ENCODE data around the gene KIAA0825. TPM values are rescaled to one million over a fixed set of nuclear protein-coding genes. Genes with fewer than 3 reads are reported as not detected.

Gene KIAA0825
- total RNA-seq, 1 donor from 2014 or later = 5.2 TPM

DNA sequence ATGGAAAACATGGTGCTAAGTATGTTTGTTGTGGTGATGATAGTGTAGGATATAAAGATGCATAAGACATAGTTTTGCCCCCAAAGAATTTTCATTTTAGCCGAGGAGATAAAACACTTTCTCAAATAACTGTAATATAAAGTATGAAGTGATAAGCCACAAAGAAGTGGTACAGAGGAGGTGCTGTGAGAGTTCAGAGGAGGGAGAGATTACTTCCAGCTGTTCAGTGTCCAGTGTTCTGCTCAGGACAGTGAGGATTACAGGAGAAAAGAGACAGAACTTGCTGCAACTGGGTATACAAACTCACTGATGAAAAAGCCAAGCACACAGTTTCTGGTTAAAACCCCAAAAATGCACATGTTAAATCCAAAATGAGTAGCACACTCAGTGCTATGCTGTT is 309.3 kb downstream of the KIAA0825 start:
- Histone ChIP-seq H3K4me1 (ENCODE audit: control insufficient read depth in 3 of 3, insufficient read depth in 3 of 3, low read length in 3 of 3) (no peaks in the 10 kb centered on the region), H3K9ac (ENCODE audit: low read depth in 1 of 3, low read length in 3 of 3) (no peak overlapping the region), H3K9me3 (ENCODE audit: control insufficient read depth in 3 of 3, low read length in 3 of 3) (no peaks in the 10 kb centered on the region), H3K27ac (ENCODE audit: low read depth, low read length) (no peak overlapping the region), H3K36me3 (ENCODE audit: control insufficient read depth in 3 of 3, insufficient read depth in 3 of 3, low read length in 3 of 3) (no peaks in the 10 kb centered on the region), H3K27me3 (ENCODE audit: control insufficient read depth in 3 of 3, insufficient read depth in 3 of 3, low read length in 3 of 3) (no peaks in the 10 kb centered on the region), H3K4me3 (ENCODE audit: low read length in 3 of 3) (no peak overlapping the region)

DNA sequence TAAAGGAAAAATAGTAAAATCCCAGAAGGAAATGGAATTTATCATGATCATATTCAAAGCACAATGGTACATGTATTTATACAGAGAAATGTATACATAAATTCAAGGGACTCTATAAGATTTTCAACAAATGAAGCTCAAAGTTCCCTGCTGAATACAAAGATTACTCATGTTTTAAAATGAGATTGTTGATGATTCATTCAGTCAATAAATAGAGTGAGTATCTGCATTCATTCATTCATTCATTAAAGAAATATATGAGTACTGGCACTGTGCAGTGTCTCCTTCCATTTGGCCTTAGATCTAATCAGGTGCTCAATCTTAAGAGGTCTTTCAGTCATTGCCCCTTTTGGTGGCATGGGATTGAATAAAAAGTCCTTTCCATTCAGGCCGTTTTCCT is 310.0 kb downstream of the KIAA0825 start:
- no peak overlapping the region for H3K4me3 ChIP-seq (ENCODE audit: low read length in 3 of 3)
- H3K27me3 ChIP-seq (ENCODE audit: control insufficient read depth in 3 of 3, insufficient read depth in 3 of 3, low read length in 3 of 3) = no peaks in the 10 kb centered on the region
- no peak overlapping the region for H3K27ac ChIP-seq (ENCODE audit: low read depth, low read length)
- no peaks in the 10 kb centered on the region for H3K36me3 ChIP-seq (ENCODE audit: control insufficient read depth in 3 of 3, insufficient read depth in 3 of 3, low read length in 3 of 3)
- no peaks in the 10 kb centered on the region for H3K9me3 ChIP-seq (ENCODE audit: control insufficient read depth in 3 of 3, low read length in 3 of 3)
- no peaks in the 10 kb centered on the region for H3K4me1 ChIP-seq (ENCODE audit: control insufficient read depth in 3 of 3, insufficient read depth in 3 of 3, low read length in 3 of 3)
- no peak overlapping the region for H3K9ac ChIP-seq (ENCODE audit: low read depth in 1 of 3, low read length in 3 of 3)

DNA sequence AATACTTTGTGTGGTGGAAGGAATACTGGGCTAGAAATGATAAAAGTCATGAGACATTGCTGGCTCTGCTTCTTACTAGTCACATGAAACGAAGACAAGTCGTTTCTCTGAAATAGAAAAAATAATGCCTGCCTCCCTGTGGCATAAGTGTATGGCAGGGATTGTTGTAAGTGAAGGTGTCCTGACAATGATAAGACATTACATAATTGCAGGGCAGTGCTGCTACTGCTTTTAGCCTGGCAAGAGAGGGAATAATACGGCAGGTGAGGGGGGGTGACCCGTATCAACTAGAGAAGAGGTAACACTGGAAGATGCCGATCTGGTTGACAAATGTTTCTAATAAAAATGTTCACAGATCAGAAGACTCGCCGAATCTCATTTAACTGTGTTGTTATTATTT is 314.3 kb downstream of the KIAA0825 start:
- H3K36me3 ChIP-seq (ENCODE audit: control insufficient read depth in 3 of 3, insufficient read depth in 3 of 3, low read length in 3 of 3) = no peaks in the 10 kb centered on the region
- no peak overlapping the region for H3K4me3 ChIP-seq (ENCODE audit: low read length in 3 of 3)
- H3K4me1 ChIP-seq (ENCODE audit: control insufficient read depth in 3 of 3, insufficient read depth in 3 of 3, low read length in 3 of 3) = no peaks in the 10 kb centered on the region
- no peaks in the 10 kb centered on the region for H3K9me3 ChIP-seq (ENCODE audit: control insufficient read depth in 3 of 3, low read length in 3 of 3)
- H3K27me3 ChIP-seq (ENCODE audit: control insufficient read depth in 3 of 3, insufficient read depth in 3 of 3, low read length in 3 of 3) = no peaks in the 10 kb centered on the region
- no peak overlapping the region for H3K27ac ChIP-seq (ENCODE audit: low read depth, low read length)
- no peak overlapping the region for H3K9ac ChIP-seq (ENCODE audit: low read depth in 1 of 3, low read length in 3 of 3)

DNA sequence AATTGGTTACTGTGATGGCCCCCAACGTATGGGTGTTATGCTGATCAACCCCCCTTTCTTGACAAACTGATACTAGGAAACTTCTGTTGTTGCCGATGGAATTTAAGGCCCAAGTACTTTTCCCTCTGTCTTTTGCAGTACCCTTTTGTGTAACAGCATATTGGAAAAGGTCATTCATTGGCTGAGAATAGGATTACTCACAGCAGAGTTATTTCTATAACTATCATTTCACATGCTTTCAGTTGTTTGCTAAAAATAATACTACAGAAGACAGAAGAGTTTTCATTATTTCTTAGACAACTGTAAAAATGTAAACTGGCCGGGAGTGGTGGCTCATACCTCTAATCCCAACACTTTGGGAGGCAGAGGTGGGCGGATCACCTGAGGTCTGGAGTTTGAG is 329.5 kb downstream of the KIAA0825 start:
- no peaks in the 10 kb centered on the region for H3K27me3 ChIP-seq (ENCODE audit: control insufficient read depth in 3 of 3, insufficient read depth in 3 of 3, low read length in 3 of 3)
- H3K9me3 ChIP-seq (ENCODE audit: control insufficient read depth in 3 of 3, low read length in 3 of 3) = no peaks in the 10 kb centered on the region
- no peak overlapping the region for H3K27ac ChIP-seq (ENCODE audit: low read depth, low read length)
- no peaks in the 10 kb centered on the region for H3K36me3 ChIP-seq (ENCODE audit: control insufficient read depth in 3 of 3, insufficient read depth in 3 of 3, low read length in 3 of 3)
- H3K9ac ChIP-seq (ENCODE audit: low read depth in 1 of 3, low read length in 3 of 3) = no peak overlapping the region
- H3K4me3 ChIP-seq (ENCODE audit: low read length in 3 of 3) = no peak overlapping the region
- H3K4me1 ChIP-seq (ENCODE audit: control insufficient read depth in 3 of 3, insufficient read depth in 3 of 3, low read length in 3 of 3) = no peaks in the 10 kb centered on the region

DNA sequence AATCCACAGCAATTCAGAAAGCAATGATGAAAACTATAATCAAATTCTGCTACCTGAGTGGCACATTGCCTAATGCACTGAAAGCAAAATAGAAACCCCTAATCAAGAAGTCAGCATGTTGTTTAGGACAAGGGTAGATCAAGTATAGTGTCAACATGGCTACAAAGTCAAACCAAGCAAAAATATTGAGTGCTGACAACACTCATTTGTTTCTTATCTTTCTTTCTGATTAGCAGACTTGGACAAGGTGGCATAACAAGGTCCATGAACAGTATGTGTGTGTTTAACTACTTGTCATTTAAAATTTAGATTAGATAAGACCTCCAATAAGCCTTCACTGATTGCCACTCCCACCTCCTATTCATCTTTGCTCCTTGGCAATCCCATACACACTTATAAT is 332.4 kb downstream of the KIAA0825 start:
- no peak overlapping the region for H3K4me3 ChIP-seq (ENCODE audit: low read length in 3 of 3)
- H3K4me1 ChIP-seq (ENCODE audit: control insufficient read depth in 3 of 3, insufficient read depth in 3 of 3, low read length in 3 of 3) = no peaks in the 10 kb centered on the region
- no peak overlapping the region for H3K9ac ChIP-seq (ENCODE audit: low read depth in 1 of 3, low read length in 3 of 3)
- H3K9me3 ChIP-seq (ENCODE audit: control insufficient read depth in 3 of 3, low read length in 3 of 3) = no peaks in the 10 kb centered on the region
- H3K36me3 ChIP-seq (ENCODE audit: control insufficient read depth in 3 of 3, insufficient read depth in 3 of 3, low read length in 3 of 3) = no peaks in the 10 kb centered on the region
- no peak overlapping the region for H3K27ac ChIP-seq (ENCODE audit: low read depth, low read length)
- H3K27me3 ChIP-seq (ENCODE audit: control insufficient read depth in 3 of 3, insufficient read depth in 3 of 3, low read length in 3 of 3) = no peaks in the 10 kb centered on the region

DNA sequence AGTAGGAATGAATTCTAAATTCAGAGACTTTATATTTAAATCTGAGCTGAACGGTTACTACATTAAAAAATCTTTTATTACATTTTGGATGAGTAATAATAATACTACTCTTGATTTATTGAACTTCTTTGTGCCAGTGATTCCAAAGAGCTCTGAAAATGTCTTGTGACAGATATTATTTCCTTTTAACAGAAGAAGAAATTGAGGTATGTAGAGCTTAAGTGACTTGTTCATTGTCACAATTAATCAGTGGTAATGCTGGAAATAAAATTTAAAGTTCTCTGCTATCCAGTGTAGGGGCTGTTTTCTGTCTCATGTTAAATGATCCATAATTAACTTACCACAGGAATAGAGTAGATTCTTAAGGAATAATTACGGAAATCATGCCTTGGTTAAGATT is 335.3 kb downstream of the KIAA0825 start:
- H3K4me3 ChIP-seq (ENCODE audit: low read length in 3 of 3) = no peak overlapping the region
- no peak overlapping the region for H3K27ac ChIP-seq (ENCODE audit: low read depth, low read length)
- no peaks in the 10 kb centered on the region for H3K36me3 ChIP-seq (ENCODE audit: control insufficient read depth in 3 of 3, insufficient read depth in 3 of 3, low read length in 3 of 3)
- H3K4me1 ChIP-seq (ENCODE audit: control insufficient read depth in 3 of 3, insufficient read depth in 3 of 3, low read length in 3 of 3) = no peaks in the 10 kb centered on the region
- no peaks in the 10 kb centered on the region for H3K9me3 ChIP-seq (ENCODE audit: control insufficient read depth in 3 of 3, low read length in 3 of 3)
- H3K9ac ChIP-seq (ENCODE audit: low read depth in 1 of 3, low read length in 3 of 3) = no peak overlapping the region
- H3K27me3 ChIP-seq (ENCODE audit: control insufficient read depth in 3 of 3, insufficient read depth in 3 of 3, low read length in 3 of 3) = no peaks in the 10 kb centered on the region

DNA sequence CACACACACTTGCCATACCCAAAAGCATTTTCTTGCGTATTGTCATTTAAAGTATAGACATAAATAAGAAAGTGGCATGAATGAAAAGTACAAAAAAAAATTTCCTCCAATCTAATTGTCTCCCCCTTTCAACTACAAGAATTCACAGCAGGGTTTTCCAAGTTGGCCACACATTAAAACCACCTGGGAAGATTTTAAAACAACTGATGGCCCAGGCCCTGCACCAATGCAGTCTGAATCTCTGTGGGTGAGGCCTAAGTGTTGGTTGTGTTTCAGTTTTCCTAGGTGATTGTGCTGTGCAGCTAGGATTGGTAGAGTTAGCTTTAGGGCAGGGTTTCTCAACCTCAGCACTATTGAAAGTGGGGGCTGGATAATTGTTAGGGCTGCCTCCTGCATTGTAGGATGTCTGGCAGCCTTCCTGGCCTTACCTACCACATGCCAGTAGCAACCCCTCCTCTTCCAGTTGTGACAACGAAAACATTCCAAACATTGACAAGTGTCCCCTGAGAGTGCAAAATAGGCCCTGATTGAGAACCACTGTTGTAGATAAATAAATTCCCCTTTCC is 337.1 kb downstream of the KIAA0825 start:
- no peaks in the 10 kb centered on the region for H3K9me3 ChIP-seq (ENCODE audit: control insufficient read depth in 3 of 3, low read length in 3 of 3)
- H3K27ac ChIP-seq (ENCODE audit: low read depth, low read length) = no peak overlapping the region
- no peaks in the 10 kb centered on the region for H3K27me3 ChIP-seq (ENCODE audit: control insufficient read depth in 3 of 3, insufficient read depth in 3 of 3, low read length in 3 of 3)
- no peaks in the 10 kb centered on the region for H3K4me1 ChIP-seq (ENCODE audit: control insufficient read depth in 3 of 3, insufficient read depth in 3 of 3, low read length in 3 of 3)
- no peaks in the 10 kb centered on the region for H3K36me3 ChIP-seq (ENCODE audit: control insufficient read depth in 3 of 3, insufficient read depth in 3 of 3, low read length in 3 of 3)
- H3K9ac ChIP-seq (ENCODE audit: low read depth in 1 of 3, low read length in 3 of 3) = no peak overlapping the region
- H3K4me3 ChIP-seq (ENCODE audit: low read length in 3 of 3) = no peak overlapping the region

DNA sequence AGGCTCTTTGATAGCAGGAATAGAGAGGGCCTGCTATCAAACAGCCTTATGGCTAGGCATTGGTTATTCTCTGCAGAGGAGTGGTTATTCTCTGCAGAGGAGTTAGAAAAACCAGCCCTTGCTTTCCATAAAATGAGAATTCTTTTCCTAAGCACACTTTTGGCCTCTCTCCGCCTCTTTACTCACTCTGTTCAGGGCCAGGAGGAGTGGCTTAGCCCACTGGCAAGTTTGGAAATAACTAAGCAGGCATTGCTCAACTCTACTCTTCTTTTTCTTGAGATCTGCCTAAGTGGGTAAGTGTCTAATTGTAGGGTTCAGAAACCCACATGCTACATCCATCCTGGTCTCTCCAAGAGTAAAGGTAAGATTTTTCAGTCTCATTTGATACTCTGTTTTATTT is 341.7 kb downstream of the KIAA0825 start:
- Histone ChIP-seq H3K36me3 (ENCODE audit: control insufficient read depth in 3 of 3, insufficient read depth in 3 of 3, low read length in 3 of 3) (no peaks in the 10 kb centered on the region), H3K4me3 (ENCODE audit: low read length in 3 of 3) (no peak overlapping the region), H3K9me3 (ENCODE audit: control insufficient read depth in 3 of 3, low read length in 3 of 3) (no peaks in the 10 kb centered on the region), H3K4me1 (ENCODE audit: control insufficient read depth in 3 of 3, insufficient read depth in 3 of 3, low read length in 3 of 3) (no peaks in the 10 kb centered on the region), H3K27me3 (ENCODE audit: control insufficient read depth in 3 of 3, insufficient read depth in 3 of 3, low read length in 3 of 3) (no peaks in the 10 kb centered on the region), H3K27ac (ENCODE audit: low read depth, low read length) (no peak overlapping the region), H3K9ac (ENCODE audit: low read depth in 1 of 3, low read length in 3 of 3) (no peak overlapping the region)

DNA sequence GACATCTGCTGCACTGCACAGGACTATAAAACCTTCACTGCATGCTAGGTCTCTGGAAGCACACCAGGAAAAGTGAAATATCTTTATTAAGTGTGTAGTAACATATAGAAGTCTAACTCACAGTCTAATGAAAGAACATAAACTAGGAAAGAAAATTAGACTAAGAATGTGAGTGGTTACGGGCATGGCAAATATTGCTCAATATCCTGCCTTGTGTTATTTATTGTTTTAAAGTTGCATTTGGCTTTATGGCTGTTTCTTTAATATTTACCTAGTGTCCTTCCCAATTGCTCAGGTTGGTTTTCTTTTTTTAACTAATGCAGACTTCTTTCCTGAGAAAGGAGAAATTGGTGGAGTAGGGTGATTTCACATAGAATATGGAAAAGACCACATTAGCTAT is 342.4 kb downstream of the KIAA0825 start:
- Histone ChIP-seq H3K27me3 (ENCODE audit: control insufficient read depth in 3 of 3, insufficient read depth in 3 of 3, low read length in 3 of 3) (no peaks in the 10 kb centered on the region), H3K9ac (ENCODE audit: low read depth in 1 of 3, low read length in 3 of 3) (no peak overlapping the region), H3K36me3 (ENCODE audit: control insufficient read depth in 3 of 3, insufficient read depth in 3 of 3, low read length in 3 of 3) (no peaks in the 10 kb centered on the region), H3K4me3 (ENCODE audit: low read length in 3 of 3) (no peak overlapping the region), H3K27ac (ENCODE audit: low read depth, low read length) (no peak overlapping the region), H3K4me1 (ENCODE audit: control insufficient read depth in 3 of 3, insufficient read depth in 3 of 3, low read length in 3 of 3) (no peaks in the 10 kb centered on the region), H3K9me3 (ENCODE audit: control insufficient read depth in 3 of 3, low read length in 3 of 3) (no peaks in the 10 kb centered on the region)

DNA sequence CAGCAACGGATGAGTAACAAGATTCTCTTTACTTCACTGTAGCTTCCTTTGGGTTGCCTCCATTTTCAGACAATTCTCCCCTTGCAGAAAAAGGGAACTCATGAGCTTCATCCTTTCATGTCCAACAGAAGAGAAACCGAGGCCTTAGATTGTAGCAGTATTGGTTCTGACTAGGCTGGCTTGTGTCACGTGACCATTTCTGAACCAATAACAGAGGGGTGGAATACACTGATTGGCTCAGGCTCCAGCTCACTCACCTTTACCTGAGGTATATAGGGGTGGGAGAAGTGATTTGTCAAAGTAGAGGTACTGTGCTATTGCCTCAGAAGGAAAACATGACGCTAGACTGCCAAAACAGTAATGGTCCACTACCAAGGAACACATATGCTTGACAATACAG is 343.7 kb downstream of the KIAA0825 start:
- no peaks in the 10 kb centered on the region for H3K4me1 ChIP-seq (ENCODE audit: control insufficient read depth in 3 of 3, insufficient read depth in 3 of 3, low read length in 3 of 3)
- no peaks in the 10 kb centered on the region for H3K36me3 ChIP-seq (ENCODE audit: control insufficient read depth in 3 of 3, insufficient read depth in 3 of 3, low read length in 3 of 3)
- H3K27ac ChIP-seq (ENCODE audit: low read depth, low read length) = no peak overlapping the region
- H3K4me3 ChIP-seq (ENCODE audit: low read length in 3 of 3) = no peak overlapping the region
- H3K27me3 ChIP-seq (ENCODE audit: control insufficient read depth in 3 of 3, insufficient read depth in 3 of 3, low read length in 3 of 3) = no peaks in the 10 kb centered on the region
- no peak overlapping the region for H3K9ac ChIP-seq (ENCODE audit: low read depth in 1 of 3, low read length in 3 of 3)
- peaks cover 0 to 4% (median 0%) of the 10 kb centered on the region in 3 donors for H3K9me3 ChIP-seq (ENCODE audit: control insufficient read depth in 3 of 3, low read length in 3 of 3)

DNA sequence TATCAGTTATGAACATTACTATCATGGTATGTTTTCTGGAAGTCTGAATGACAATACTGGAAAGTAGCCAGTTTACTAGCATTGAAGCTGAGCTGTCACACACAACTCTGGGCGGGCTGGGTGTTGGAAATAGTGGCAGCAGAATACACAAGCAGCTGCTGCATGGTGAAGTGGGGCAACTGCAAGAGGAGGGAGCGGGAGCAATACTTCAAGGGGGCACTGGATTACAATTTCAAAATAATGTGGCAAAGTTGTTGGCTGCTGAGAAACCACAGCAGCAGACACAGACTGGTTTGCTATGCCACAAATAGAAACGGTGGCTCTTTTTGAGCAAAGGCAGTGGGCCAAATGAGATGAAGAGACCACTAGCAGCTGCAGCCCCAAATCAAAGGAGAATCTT is 350.2 kb downstream of the KIAA0825 start:
- H3K9ac ChIP-seq (ENCODE audit: low read depth in 1 of 3, low read length in 3 of 3) = no peak overlapping the region
- no peaks in the 10 kb centered on the region for H3K27me3 ChIP-seq (ENCODE audit: control insufficient read depth in 3 of 3, insufficient read depth in 3 of 3, low read length in 3 of 3)
- no peaks in the 10 kb centered on the region for H3K36me3 ChIP-seq (ENCODE audit: control insufficient read depth in 3 of 3, insufficient read depth in 3 of 3, low read length in 3 of 3)
- no peak overlapping the region for H3K27ac ChIP-seq (ENCODE audit: low read depth, low read length)
- H3K9me3 ChIP-seq (ENCODE audit: control insufficient read depth in 3 of 3, low read length in 3 of 3) = peaks cover 0 to 4% (median 0%) of the 10 kb centered on the region in 3 donors
- H3K4me1 ChIP-seq (ENCODE audit: control insufficient read depth in 3 of 3, insufficient read depth in 3 of 3, low read length in 3 of 3) = no peaks in the 10 kb centered on the region
- H3K4me3 ChIP-seq (ENCODE audit: low read length in 3 of 3) = no peak overlapping the region

Measured in skeletal muscle tissue (tissue), 4 donors.